ENCODE measurements around the gene NBL1. TPM values are rescaled to one million over a fixed set of nuclear protein-coding genes. Genes with fewer than 3 reads are reported as not detected.

NBL1 gene
- total and polyA plus RNA-seq, 2 donors (not counting 1 experiment from before 2014, with no cell fraction given): 59.3 to 103 TPM

- peaks cover 8% of the 10 kb centered on the region for H3K36me3 ChIP-seq (ENCODE audit: control insufficient read depth, insufficient read depth, low read length)
- TF ChIP-seq EZH2 (IDR thresholded peaks at IDR 0.05; ENCODE audit: low read length, missing control alignments): no peak
- TF ChIP-seq CTCF (conservative IDR thresholded peaks at IDR 0.05 in 1 of 2, IDR thresholded peaks at IDR 0.05 in 1 of 2; ENCODE audit: low read depth in 1 of 2, low read length in 2 of 2): no peak
- peaks cover 2% of the 10 kb centered on the region for H3K27me3 ChIP-seq (ENCODE audit: control insufficient read depth, insufficient read depth, low read length)
- no peaks in the 10 kb centered on the region for H3K9me3 ChIP-seq (ENCODE audit: control insufficient read depth, insufficient read depth, low read depth, low read length)
- no peak overlapping the region for H3K27ac ChIP-seq (ENCODE audit: insufficient read depth, low read length)
- no peak overlapping the region for H3K4me2 ChIP-seq (ENCODE audit: extremely low read depth, insufficient read depth, low read length)
- peaks cover 18% of the 10 kb centered on the region for H3K79me2 ChIP-seq (ENCODE audit: control insufficient read depth, insufficient read depth, low read length)
- no peak overlapping the region for H2AFZ ChIP-seq (ENCODE audit: low read length)
- DNase-seq (ENCODE audit: low read depth in 2 of 2): no peak
- peaks cover 2% of the 10 kb centered on the region for H4K20me1 ChIP-seq (ENCODE audit: control insufficient read depth, extremely low read depth, insufficient read depth, low read length)
- H3K9ac ChIP-seq (ENCODE audit: insufficient read depth, low read length): no peak overlapping the region
- peaks cover 9% of the 10 kb centered on the region for H3K4me1 ChIP-seq (ENCODE audit: control insufficient read depth, extremely low read depth, insufficient read depth, low read length)
- H3K4me3 ChIP-seq (replicated peaks in 1 of 4; ENCODE audit: control extremely low read depth in 1 of 4, insufficient read depth in 1 of 4, low read depth in 3 of 4, low read length in 4 of 4): no peak overlapping the region
Measured at GRCh38 chr1:19658186-19658585, 14.1 kb downstream of the NBL1 start.

- no peaks in the 10 kb centered on the region for H3K79me2 ChIP-seq (ENCODE audit: control insufficient read depth, insufficient read depth, low read length)
- DNase-seq (ENCODE audit: low read depth in 2 of 2): peak; percentile 26 to 68
- H3K4me1 ChIP-seq (ENCODE audit: control insufficient read depth, extremely low read depth, insufficient read depth, low read length): no peaks in the 10 kb centered on the region
- H3K36me3 ChIP-seq (ENCODE audit: control insufficient read depth, insufficient read depth, low read length): peaks cover 7% of the 10 kb centered on the region
- no peak overlapping the region for H3K9ac ChIP-seq (ENCODE audit: insufficient read depth, low read length)
- no peaks in the 10 kb centered on the region for H3K9me3 ChIP-seq (ENCODE audit: control insufficient read depth, insufficient read depth, low read depth, low read length)
- H3K4me2 ChIP-seq (ENCODE audit: extremely low read depth, insufficient read depth, low read length): no peak overlapping the region
- no peak overlapping the region for H3K4me3 ChIP-seq (replicated peaks in 1 of 4; ENCODE audit: control extremely low read depth in 1 of 4, insufficient read depth in 1 of 4, low read depth in 3 of 4, low read length in 4 of 4)
- H3K27ac ChIP-seq (ENCODE audit: insufficient read depth, low read length): no peak overlapping the region
- no peak for TF ChIP-seq EZH2 (IDR thresholded peaks at IDR 0.05; ENCODE audit: low read length, missing control alignments)
- peak; percentile 45 to 61 for TF ChIP-seq CTCF (conservative IDR thresholded peaks at IDR 0.05 in 1 of 2, IDR thresholded peaks at IDR 0.05 in 1 of 2; ENCODE audit: low read depth in 1 of 2, low read length in 2 of 2)
- H2AFZ ChIP-seq (ENCODE audit: low read length): no peak overlapping the region
- H4K20me1 ChIP-seq (ENCODE audit: control insufficient read depth, extremely low read depth, insufficient read depth, low read length): peaks cover 2% of the 10 kb centered on the region
- peaks cover 32% of the 10 kb centered on the region for H3K27me3 ChIP-seq (ENCODE audit: control insufficient read depth, insufficient read depth, low read length)
Measured at GRCh38 chr1:19661721-19662228, 17.7 kb downstream of the NBL1 start.

GRCh38 chr1:19662313-19662712 is 18.2 kb downstream of the NBL1 start:
- Histone ChIP-seq H3K9ac (ENCODE audit: insufficient read depth, low read length) (no peak overlapping the region), H3K79me2 (ENCODE audit: control insufficient read depth, insufficient read depth, low read length) (no peaks in the 10 kb centered on the region), H3K36me3 (ENCODE audit: control insufficient read depth, insufficient read depth, low read length) (peaks cover 7% of the 10 kb centered on the region), H4K20me1 (ENCODE audit: control insufficient read depth, extremely low read depth, insufficient read depth, low read length) (peaks cover 2% of the 10 kb centered on the region), H3K27me3 (ENCODE audit: control insufficient read depth, insufficient read depth, low read length) (peaks cover 36% of the 10 kb centered on the region), H3K4me3 (replicated peaks in 1 of 4; ENCODE audit: control extremely low read depth in 1 of 4, insufficient read depth in 1 of 4, low read depth in 3 of 4, low read length in 4 of 4) (no peak overlapping the region), H3K9me3 (ENCODE audit: control insufficient read depth, insufficient read depth, low read depth, low read length) (no peaks in the 10 kb centered on the region), H2AFZ (ENCODE audit: low read length) (no peak overlapping the region), H3K4me1 (ENCODE audit: control insufficient read depth, extremely low read depth, insufficient read depth, low read length) (no peaks in the 10 kb centered on the region), H3K4me2 (ENCODE audit: extremely low read depth, insufficient read depth, low read length) (no peak overlapping the region), H3K27ac (ENCODE audit: insufficient read depth, low read length) (no peak overlapping the region)
- TF ChIP-seq EZH2 (IDR thresholded peaks at IDR 0.05; ENCODE audit: low read length, missing control alignments) (no peak), CTCF (conservative IDR thresholded peaks at IDR 0.05 in 1 of 2, IDR thresholded peaks at IDR 0.05 in 1 of 2; ENCODE audit: low read depth in 1 of 2, low read length in 2 of 2) (no peak)
- DNase-seq (ENCODE audit: low read depth in 2 of 2): no peak

Measured in fibroblast of lung (primary cell).